ENCODE results near the gene ZNF514. TPM values are rescaled to one million over a fixed set of nuclear protein-coding genes. Genes with fewer than 3 reads are reported as not detected.

Gene ZNF514
- total and polyA plus RNA-seq, 2 of the 8 experiments (the other 6 are each of a cell fraction or from before 2014, with no cell fraction given), result 5.3 to 13.3 TPM

- Histone ChIP-seq H3K27me3 (replicated peaks in 1 of 4; ENCODE audit: control insufficient read depth in 3 of 4, extremely low read depth in 1 of 4, insufficient read depth in 3 of 4, low read length in 3 of 4) (no peaks in the 10 kb centered on the region), H3K23me2 (ENCODE audit: low read depth, low read length) (no peaks in the 10 kb centered on the region), H2AK5ac (ENCODE audit: low read depth, low read length) (no peak overlapping the region), H4K5ac (ENCODE audit: insufficient read length, low read depth, low read length) (no peak overlapping the region), H3K79me2 (ENCODE audit: control insufficient read depth in 1 of 2, insufficient read depth in 2 of 2, low read length in 2 of 2) (no peaks in the 10 kb centered on the region), H2BK120ac (replicated peaks; ENCODE audit: low read depth, low read length) (no peak overlapping the region), H3K4me1 (replicated peaks in 1 of 4; ENCODE audit: control insufficient read depth in 3 of 4, insufficient read depth in 4 of 4, low read length in 3 of 4) (no peaks in the 10 kb centered on the region), H3K9me3 (ENCODE audit: insufficient read depth in 2 of 2, low read depth in 1 of 2, low read length in 1 of 2) (peaks cover 48 to 73% of the 10 kb centered on the region in 2 experiments), H4K91ac (replicated peaks; ENCODE audit: insufficient read length, low read length) (no peak overlapping the region), H3K14ac (ENCODE audit: insufficient read length) (no peak overlapping the region), H3K23ac (ENCODE audit: insufficient read length) (no peak overlapping the region), H2BK5ac (ENCODE audit: low read depth, low read length) (no peak overlapping the region), H2BK15ac (ENCODE audit: low read length) (no peak overlapping the region), H4K8ac (ENCODE audit: extremely low read depth, insufficient read depth, low read length) (no peak overlapping the region), H3K4me3 (ENCODE audit: extremely low read depth in 1 of 4, insufficient read depth in 2 of 4, low read depth in 3 of 4, low read length in 4 of 4) (no peak overlapping the region), H2BK12ac (ENCODE audit: low read depth, low read length) (no peak overlapping the region), H3K4me2 (ENCODE audit: insufficient read depth in 1 of 2, low read depth in 2 of 2, low read length in 2 of 2) (no peak overlapping the region), H3K4ac (replicated peaks; ENCODE audit: insufficient read length, low read depth, low read length) (no peak overlapping the region), H2AFZ (ENCODE audit: low read length) (no peak overlapping the region), H3K18ac (ENCODE audit: extremely low read depth, low read length) (no peak overlapping the region), H4K20me1 (replicated peaks in 1 of 2; ENCODE audit: control insufficient read depth in 1 of 2, insufficient read depth in 2 of 2, low read length in 2 of 2) (no peaks in the 10 kb centered on the region), H3K79me1 (ENCODE audit: low read depth, low read length) (no peaks in the 10 kb centered on the region), H3K9ac (replicated peaks in 1 of 4; ENCODE audit: extremely low read depth in 1 of 4, low read depth in 3 of 4, low read length in 3 of 4) (no peak overlapping the region), H3K36me3 (ENCODE audit: control insufficient read depth in 2 of 4, insufficient read depth in 4 of 4, low read length in 3 of 4) (no peaks in the 10 kb centered on the region; a peak in 2 of 8 replicates), H3K27ac (ENCODE audit: low read depth, low read length) (no peak overlapping the region), H3K56ac (replicated peaks; ENCODE audit: insufficient read length, low read depth, low read length) (no peak overlapping the region), H2BK20ac (ENCODE audit: low read length) (no peak overlapping the region)
- no peak for TF ChIP-seq ASH2L (IDR thresholded peaks at IDR 0.05; ENCODE audit: low read length)
- TF ChIP-seq CEBPB (IDR thresholded peaks at IDR 0.05; ENCODE audit: low read depth, low read length), result no peak
- no peak for TF ChIP-seq SRF (IDR thresholded peaks at IDR 0.05; ENCODE audit: low read depth, low read length)
- no peak for TF ChIP-seq GTF2F1 (IDR thresholded peaks at IDR 0.05; ENCODE audit: borderline replicate concordance, low read depth, low read length)
- TF ChIP-seq KDM1A (IDR thresholded peaks at IDR 0.05; ENCODE audit: borderline replicate concordance, low read length), result no peak
- TF ChIP-seq CHD1 (IDR thresholded peaks at IDR 0.05; ENCODE audit: low read depth, low read length), result no peak
- TF ChIP-seq CBX5 (IDR thresholded peaks at IDR 0.05; ENCODE audit: low read depth, low read length), result no peak
- TF ChIP-seq ATF2 (IDR thresholded peaks at IDR 0.05; ENCODE audit: low read length), result no peak
- TF ChIP-seq FOSL1 (IDR thresholded peaks at IDR 0.05; ENCODE audit: insufficient read depth, low read depth, low read length), result no peak
- no peak for TF ChIP-seq EP300 (IDR thresholded peaks at IDR 0.05; ENCODE audit: borderline replicate concordance in 1 of 2, low read depth in 2 of 2, low read length in 2 of 2)
- no peak for TF ChIP-seq KDM4A (IDR thresholded peaks at IDR 0.05; ENCODE audit: low read depth, low read length, severe bottlenecking)
- no peak for TF ChIP-seq RFX5 (IDR thresholded peaks at IDR 0.05; ENCODE audit: borderline replicate concordance, low read depth, low read length)
- TF ChIP-seq TCF12 (IDR thresholded peaks at IDR 0.05; ENCODE audit: low read depth, low read length), result no peak
- ChIA-PET CTCF (ENCODE audit: partially characterized antibody) (no interaction called here), POLR2A (ENCODE audit: partially characterized antibody) (no interaction called here)
- FAIRE-seq, result no peak
- DNase-seq (ENCODE audit: low read depth in 1 of 2, low spot score in 2 of 2), result no peak
- WGBS, 2 experiments (ENCODE audit: extremely low coverage in 1 of 2, insufficient coverage in 1 of 2, insufficient read length in 1 of 2, insufficient replicate concordance in 2 of 2, low coverage in 1 of 2, low lambda C conversion rate in 2 of 2, missing lambda C conversion rate in 1 of 2), result 54% methylated on average over 1 of the region's 1 CpG; no CpG with 5 or more reads in 1 of the 2 experiments
Observed at GRCh38 chr2:95138702-95139101, 20.9 kb downstream of the ZNF514 start.

Data from H1 (cell line).